Bronchial epithelial cell (primary cell): ENCODE data around the gene GPR152. TPM values are rescaled to one million over a fixed set of nuclear protein-coding genes. Genes with fewer than 3 reads are reported as not detected.
A peak's percentile ranks its signal among the peaks of the same experiment; 100 is the strongest.

Experiments used
- DNase-seq: peaks from one replicate; pipeline ENCODE4 v3.0.0-alpha.2; 2010; ENCODE audit warnings: low read depth
- FAIRE-seq: peaks from 2 replicates; lab custom pipeline; 2011; peaks lifted over from hg19 to GRCh38; lab: Jason Lieb, UNC
- H3K27me3 ChIP-seq: 2 replicates; pipeline ENCODE4 v1.5.1; 2011; ENCODE audit warnings: low read length; ENCODE audit not compliant: control insufficient read depth, insufficient read depth
- H3K36me3 ChIP-seq: 2 replicates; pipeline ENCODE4 v1.5.1; 2011; ENCODE audit warnings: low read length; ENCODE audit not compliant: control insufficient read depth, insufficient read depth
- H3K4me3 ChIP-seq: 2 replicates; pipeline ENCODE4 v1.5.1; 2011; ENCODE audit warnings: mild to moderate bottlenecking, low read depth, low read length, control low read depth
- CTCF ChIP-seq: IDR thresholded peaks from 2 replicates; pipeline ENCODE4 v1.5.1; 2011; ENCODE audit warnings: mild to moderate bottlenecking, moderate library complexity, low read length, control low read depth, inconsistent platforms; ENCODE audit not compliant: insufficient read depth, severe bottlenecking
- total RNA-seq: library from RNA; depleted of rRNA; stranded (reverse); fragments of >200 nt; gene quantifications from 2 replicates; pipeline ENCODE4 v1.2.1, GENCODE V29; 2014

Gene GPR152
- total RNA-seq, 1 donor from 2014 or later = not detected

- no peak for TF ChIP-seq CTCF
- peaks cover 37% of the 10 kb centered on the region for H3K36me3 ChIP-seq
- H3K27me3 ChIP-seq = no peaks in the 10 kb centered on the region
- FAIRE-seq = peak; percentile 7
- DNase-seq = no peak
- H3K4me3 ChIP-seq = no peak overlapping the region
These were observed 16.6 kb downstream of the GPR152 start for GRCh38 chr11:67435727-67436458.

GRCh38 chr11:67435031-67435726 is 17.4 kb downstream of the GPR152 start:
- Histone ChIP-seq H3K36me3 (peaks cover 38% of the 10 kb centered on the region), H3K27me3 (no peaks in the 10 kb centered on the region), H3K4me3 (no peak overlapping the region)
- FAIRE-seq = no peak
- no peak for TF ChIP-seq CTCF
- no peak for DNase-seq

- DNase-seq = no peak
- Histone ChIP-seq H3K36me3 (peaks cover 40% of the 10 kb centered on the region), H3K27me3 (no peaks in the 10 kb centered on the region), H3K4me3 (no peak overlapping the region)
- no peak for FAIRE-seq
- no peak for TF ChIP-seq CTCF
These were observed 18.1 kb downstream of the GPR152 start for GRCh38 chr11:67434395-67434881.

- Histone ChIP-seq H3K27me3 (no peaks in the 10 kb centered on the region), H3K4me3 (no peak overlapping the region), H3K36me3 (peaks cover 40% of the 10 kb centered on the region)
- no peak for FAIRE-seq
- no peak for TF ChIP-seq CTCF
- no peak for DNase-seq
These were observed 18.8 kb downstream of the GPR152 start for GRCh38 chr11:67433536-67434394.

- DNase-seq (no peak), FAIRE-seq (no peak)
- TF ChIP-seq CTCF = no peak
- peaks cover 38% of the 10 kb centered on the region for H3K36me3 ChIP-seq
- H3K27me3 ChIP-seq = no peaks in the 10 kb centered on the region
- no peak overlapping the region for H3K4me3 ChIP-seq
These were observed 19.7 kb downstream of the GPR152 start for GRCh38 chr11:67432655-67433349.
